HAP-1 (cell line): ENCODE data around the gene C9orf72.
"Not testable (repeated sequence)": the region's sequence is repeated elsewhere in the genome, so short reads cannot be mapped to it uniquely, and the experiment has no call there.

Experiments
- DNase-seq, 2 experiments: peaks; one replicate each; pipeline ENCODE4 v3.0.0-alpha.2; 2016 to 2020; ENCODE audit warnings: low spot score in 2 of 2
- H3K27me3 ChIP-seq: fragments of 250-450 bp; sonication (Bioruptor Pico); 2 replicates; pipeline ENCODE4 v1.5.1; 2020; ENCODE audit warnings: low read depth, mild to moderate bottlenecking, moderate library complexity
- H3K36me3 ChIP-seq: fragments of 250-450 bp; sonication (Bioruptor Pico); replicated peaks from 2 replicates; pipeline ENCODE4 v1.5.1; 2020; ENCODE audit warnings: mild to moderate bottlenecking
- H3K4me1 ChIP-seq: fragments of 250-450 bp; sonication (Bioruptor Pico); 2 replicates; pipeline ENCODE4 v1.5.1; 2020; ENCODE audit warnings: mild to moderate bottlenecking
- H3K4me3 ChIP-seq: fragments of 250-450 bp; sonication (Bioruptor Pico); 2 replicates; pipeline ENCODE4 v1.5.1; 2020; ENCODE audit warnings: mild to moderate bottlenecking, moderate library complexity
- H3K9me3 ChIP-seq: fragments of 250-450 bp; sonication (Bioruptor Pico); 2 replicates; pipeline ENCODE4 v1.5.1; 2020; ENCODE audit warnings: mild to moderate bottlenecking, moderate library complexity
- in situ Hi-C: fragments of 300-500 bp; cut with MboI; formaldehyde crosslinking; loops from 3 replicates; pipeline ENCODE4 v1.14.3; 2020; ENCODE audit warnings: low sequenced_read_pairs, inconsistent platforms, mixed read lengths

The C9orf72 gene

GRCh38 chr9:27572918-27573633 lies at the start of gene C9orf72:
TSS of gene C9orf72 (minus strand) at chr9:27573481. CDS start at chr9:27567120, 6,361 bp downstream.
- peak within 1 kb of the TSS; percentile 81 for H3K4me3 ChIP-seq
- in situ Hi-C loops = no loop called here
- DNase-seq = peak; percentile 60 to 84
- no peaks in the 10 kb centered on the region for H3K27me3 ChIP-seq
- peaks cover 11% of the 10 kb centered on the region for H3K4me1 ChIP-seq
- H3K9me3 ChIP-seq = no peaks in the 10 kb centered on the region
- H3K36me3 ChIP-seq = no peaks in the 10 kb centered on the region

- Histone ChIP-seq H3K4me3 (no peak overlapping the region), H3K9me3 (no peaks in the 10 kb centered on the region), H3K4me1 (no peaks in the 10 kb centered on the region), H3K27me3 (0 out of 2 replicates have a peak, but pooled peaks cover 4% of the 10 kb centered on the region), H3K36me3 (no peaks in the 10 kb centered on the region)
- in situ Hi-C loops = no loop called here
- DNase-seq = no peak
Measured at GRCh38 chr9:27622693-27623340, 49.5 kb upstream of the C9orf72 start.

GRCh38 chr9:27619743-27620142 lies 46.5 kb upstream of the C9orf72 start:
- no peak for DNase-seq
- no peaks in the 10 kb centered on the region for H3K9me3 ChIP-seq
- H3K4me1 ChIP-seq = no peaks in the 10 kb centered on the region
- H3K4me3 ChIP-seq = no peak overlapping the region
- H3K27me3 ChIP-seq = no peaks in the 10 kb centered on the region
- in situ Hi-C loops = no loop called here
- H3K36me3 ChIP-seq = no peaks in the 10 kb centered on the region

GRCh38 chr9:27618066-27618465 lies 44.8 kb upstream of the C9orf72 start:
- Histone ChIP-seq H3K9me3 (no peaks in the 10 kb centered on the region), H3K36me3 (no peaks in the 10 kb centered on the region), H3K4me1 (no peaks in the 10 kb centered on the region), H3K27me3 (no peaks in the 10 kb centered on the region), H3K4me3 (no peak overlapping the region)
- DNase-seq = no peak
- in situ Hi-C loops = no loop called here

- Histone ChIP-seq H3K4me1 (no peaks in the 10 kb centered on the region), H3K27me3 (no peaks in the 10 kb centered on the region), H3K36me3 (no peaks in the 10 kb centered on the region), H3K4me3 (no peak overlapping the region), H3K9me3 (no peaks in the 10 kb centered on the region)
- no peak for DNase-seq
- in situ Hi-C loops = no loop called here
Measured at GRCh38 chr9:27614551-27614950, 41.3 kb upstream of the C9orf72 start.

GRCh38 chr9:27612036-27612435 lies 38.8 kb upstream of the C9orf72 start:
- H3K9me3 ChIP-seq, in situ Hi-C loops, H3K27me3 ChIP-seq, H3K4me1 ChIP-seq, H3K36me3 ChIP-seq, H3K4me3 ChIP-seq, DNase-seq: not testable (repeated sequence)

- no peaks in the 10 kb centered on the region for H3K36me3 ChIP-seq
- no peak for DNase-seq
- no peaks in the 10 kb centered on the region for H3K9me3 ChIP-seq
- no peak overlapping the region for H3K4me3 ChIP-seq
- in situ Hi-C loops = no loop called here
- no peaks in the 10 kb centered on the region for H3K4me1 ChIP-seq
- H3K27me3 ChIP-seq = 0 out of 2 replicates have a peak, but pooled peaks cover 2% of the 10 kb centered on the region
Measured at GRCh38 chr9:27610622-27611021, 37.3 kb upstream of the C9orf72 start.

GRCh38 chr9:27602954-27603353 lies 29.7 kb upstream of the C9orf72 start:
- H3K27me3 ChIP-seq = peaks cover 2% of the 10 kb centered on the region; the same call in 1 of the 2 replicates
- no peaks in the 10 kb centered on the region for H3K36me3 ChIP-seq
- no peaks in the 10 kb centered on the region for H3K4me1 ChIP-seq
- no peaks in the 10 kb centered on the region for H3K9me3 ChIP-seq
- no peak overlapping the region for H3K4me3 ChIP-seq
- no peak for DNase-seq
- in situ Hi-C loops = no loop called here

GRCh38 chr9:27602142-27602861 lies 29.0 kb upstream of the C9orf72 start:
- H3K36me3 ChIP-seq = no peaks in the 10 kb centered on the region
- in situ Hi-C loops = no loop called here
- peaks cover 2% of the 10 kb centered on the region; the same call in 1 of the 2 replicates for H3K27me3 ChIP-seq
- no peak for DNase-seq
- no peaks in the 10 kb centered on the region for H3K9me3 ChIP-seq
- H3K4me1 ChIP-seq = no peaks in the 10 kb centered on the region
- no peak overlapping the region for H3K4me3 ChIP-seq

- H3K4me1 ChIP-seq = no peaks in the 10 kb centered on the region
- peaks cover 2% of the 10 kb centered on the region; the same call in 1 of the 2 replicates for H3K27me3 ChIP-seq
- no peak for DNase-seq
- H3K4me3 ChIP-seq = no peak overlapping the region
- in situ Hi-C loops = no loop called here
- no peaks in the 10 kb centered on the region for H3K36me3 ChIP-seq
- no peaks in the 10 kb centered on the region for H3K9me3 ChIP-seq
Measured at GRCh38 chr9:27601396-27601795, 28.1 kb upstream of the C9orf72 start.

- no peaks in the 10 kb centered on the region for H3K4me1 ChIP-seq
- H3K36me3 ChIP-seq = no peaks in the 10 kb centered on the region
- in situ Hi-C loops = no loop called here
- no peak for DNase-seq
- no peaks in the 10 kb centered on the region for H3K9me3 ChIP-seq
- H3K27me3 ChIP-seq = peaks cover 2% of the 10 kb centered on the region; the same call in 1 of the 2 replicates
- H3K4me3 ChIP-seq = no peak overlapping the region
Measured at GRCh38 chr9:27600256-27600655, 27.0 kb upstream of the C9orf72 start.

- Histone ChIP-seq H3K4me3 (no peak overlapping the region), H3K9me3 (no peaks in the 10 kb centered on the region), H3K36me3 (no peaks in the 10 kb centered on the region), H3K4me1 (no peaks in the 10 kb centered on the region), H3K27me3 (peaks cover 2% of the 10 kb centered on the region; the same call in 1 of the 2 replicates)
- in situ Hi-C loops = no loop called here
- DNase-seq = no peak
Measured at GRCh38 chr9:27599870-27600238, 26.6 kb upstream of the C9orf72 start.

GRCh38 chr9:27599102-27599869 lies 26.0 kb upstream of the C9orf72 start:
- no peaks in the 10 kb centered on the region for H3K9me3 ChIP-seq
- no peaks in the 10 kb centered on the region for H3K4me1 ChIP-seq
- no peaks in the 10 kb centered on the region for H3K36me3 ChIP-seq
- no peak for DNase-seq
- in situ Hi-C loops = no loop called here
- no peak overlapping the region for H3K4me3 ChIP-seq
- H3K27me3 ChIP-seq = peaks cover 2% of the 10 kb centered on the region; the same call in 1 of the 2 replicates
